Mesendoderm (in vitro differentiated cells): Measurements from ENCODE around the gene PALS2. TPM values are rescaled to one million over a fixed set of nuclear protein-coding genes. Genes with fewer than 3 reads are reported as not detected.

ENCODE experiments used
- DNase-seq: peaks from one replicate; pipeline ENCODE4 v3.0.0; 2013
- H2AK5ac ChIP-seq: 2 replicates; pipeline ENCODE4 v1.6.1; 2013; ENCODE audit warnings: low read length, inconsistent platforms
- H2BK120ac ChIP-seq: 2 replicates; pipeline ENCODE4 v1.6.1; 2013; ENCODE audit warnings: low read depth, mild to moderate bottlenecking, low read length, moderate library complexity, mixed read lengths
- H2BK15ac ChIP-seq: replicated peaks from 2 replicates; pipeline ENCODE4 v1.6.1; 2013; ENCODE audit warnings: low read depth, mild to moderate bottlenecking, moderate library complexity
- H2BK5ac ChIP-seq: 2 replicates; pipeline ENCODE4 v1.6.1; 2013; ENCODE audit warnings: low read length, inconsistent platforms
- H3K18ac ChIP-seq: 2 replicates; pipeline ENCODE4 v1.6.1; 2013; ENCODE audit warnings: mild to moderate bottlenecking, low read length, mixed read lengths
- H3K23ac ChIP-seq: one replicate; pipeline ENCODE4 v1.6.1; 2013; ENCODE audit warnings: low read length
- H3K27ac ChIP-seq: 2 replicates; pipeline ENCODE4 v1.5.1; 2013; ENCODE audit warnings: low read depth, mild to moderate bottlenecking, inconsistent platforms, low read length, moderate library complexity
- H3K27me3 ChIP-seq: 2 replicates; pipeline ENCODE4 v1.6.1; 2013; ENCODE audit warnings: low read length, control low read depth, mild to moderate bottlenecking, inconsistent platforms; ENCODE audit not compliant: insufficient read depth, poor library complexity
- H3K36me3 ChIP-seq: 2 replicates; pipeline ENCODE4 v1.6.1; 2013; ENCODE audit warnings: low read length, inconsistent platforms; ENCODE audit not compliant: control insufficient read depth, insufficient read depth
- H3K4ac ChIP-seq: one replicate; pipeline ENCODE4 v1.6.1; 2013; ENCODE audit warnings: low read depth, mild to moderate bottlenecking, low read length, moderate library complexity
- H3K4me1 ChIP-seq: 2 replicates; pipeline ENCODE4 v1.6.1; 2013; ENCODE audit warnings: low read depth, low read length, inconsistent platforms; ENCODE audit not compliant: control insufficient read depth
- H3K4me2 ChIP-seq: 2 replicates; pipeline ENCODE4 v1.6.1; 2013; ENCODE audit warnings: low read length
- H3K4me3 ChIP-seq: 2 replicates; pipeline ENCODE4 v1.5.1; 2013; ENCODE audit warnings: mild to moderate bottlenecking, low read length
- H3K56ac ChIP-seq: one replicate; pipeline ENCODE4 v1.6.1; 2013; ENCODE audit warnings: low read length
- H3K79me1 ChIP-seq: 2 replicates; pipeline ENCODE4 v1.6.1; 2013; ENCODE audit warnings: low read length, inconsistent platforms
- H3K79me2 ChIP-seq: 2 replicates; pipeline ENCODE4 v1.6.1; 2013; ENCODE audit warnings: mild to moderate bottlenecking, low read length; ENCODE audit not compliant: control insufficient read depth, insufficient read depth
- H3K9ac ChIP-seq: 2 replicates; pipeline ENCODE4 v1.6.1; 2013; ENCODE audit warnings: low read length, inconsistent platforms
- H4K5ac ChIP-seq: one replicate; pipeline ENCODE4 v1.6.1; 2013; ENCODE audit warnings: low read length
- H4K8ac ChIP-seq: one replicate; pipeline ENCODE4 v1.6.1; 2013; ENCODE audit warnings: low read depth, mild to moderate bottlenecking, control low read depth, low read length, moderate library complexity
- WGBS: extraction: QIAGEN DNeasy Blood & Tissue Kit; methylation state at CpG from one replicate; pipeline ENCODE4 v1.1.7; 2013; ENCODE audit warnings: low lambda C conversion rate, missing lambda C conversion rate; ENCODE audit not compliant: insufficient coverage; ENCODE audit errors: extremely low coverage; 5-methylcytosine and 5-hydroxymethylcytosine counted together
- small RNA-seq: library from polyadenylated mRNA; stranded (forward); fragments of <200 nt; extraction: miRNeasy Mini kit (QIAGEN cat#:217004); gene quantifications from one replicate; pipeline ENCODE3, GENCODE V24; 2013; ENCODE audit not compliant: insufficient read depth

Gene PALS2

GRCh38 chr7:24622646-24623182 lies 49.5 kb downstream of the PALS2 start:
- H3K4me1 ChIP-seq: no peaks in the 10 kb centered on the region
- WGBS: no CpG with 5 or more reads among the region's 1 CpG
- DNase-seq: no peak
- H3K9ac ChIP-seq: no peak overlapping the region
- no peak overlapping the region for H2BK5ac ChIP-seq
- no peaks in the 10 kb centered on the region for H3K27me3 ChIP-seq
- no peak overlapping the region for H3K18ac ChIP-seq
- H3K4me3 ChIP-seq: no peak overlapping the region
- H2BK120ac ChIP-seq: no peak overlapping the region
- H3K79me2 ChIP-seq: peaks cover 22% of the 10 kb centered on the region
- no peak overlapping the region for H3K56ac ChIP-seq
- no peak overlapping the region for H3K23ac ChIP-seq
- H2BK15ac ChIP-seq: no peak overlapping the region
- no peak overlapping the region for H3K4me2 ChIP-seq
- no peak overlapping the region for H4K5ac ChIP-seq
- no peaks in the 10 kb centered on the region for H3K36me3 ChIP-seq
- H2AK5ac ChIP-seq: no peak overlapping the region
- no peak overlapping the region for H4K8ac ChIP-seq
- H3K4ac ChIP-seq: no peak overlapping the region
- H3K27ac ChIP-seq: no peak overlapping the region
- H3K79me1 ChIP-seq: peaks cover 8% of the 10 kb centered on the region

Small RNAs within 50 kb of the gene (small RNA-seq; reads per million reads assigned to genes)
- gene RNU6-1103P: not detected
- gene SUMO2P14: not detected
